Subcutaneous abdominal adipose tissue (tissue), 5 donors: ENCODE results near the gene XKR8.

ENCODE experiments used
- H3K27ac ChIP-seq: one replicate; pipeline ENCODE4 v1.7.0; 2013; ENCODE audit warnings: low read depth, mild to moderate bottlenecking, inconsistent platforms, low read length, moderate library complexity
- H3K27me3 ChIP-seq, 5 donors: one replicate each; pipeline ENCODE4 v1.7.0; 2013; ENCODE audit warnings: low read length in 5 of 5, inconsistent platforms in 1 of 5; ENCODE audit not compliant: control insufficient read depth in 5 of 5, insufficient read depth in 4 of 5
- H3K36me3 ChIP-seq, 5 donors: one replicate each; pipeline ENCODE4 v1.7.0; 2013; ENCODE audit warnings: low read length in 5 of 5; ENCODE audit not compliant: control insufficient read depth in 5 of 5, insufficient read depth in 5 of 5
- H3K4me1 ChIP-seq, 5 donors: one replicate each; pipeline ENCODE4 v1.7.0; 2013; ENCODE audit warnings: low read length in 5 of 5, mild to moderate bottlenecking in 3 of 5, moderate library complexity in 1 of 5; ENCODE audit not compliant: control insufficient read depth in 5 of 5, insufficient read depth in 5 of 5
- H3K4me3 ChIP-seq, 5 donors: one replicate each; pipeline ENCODE4 v1.7.0; 2013; ENCODE audit warnings: low read length in 5 of 5, low read depth in 1 of 5
- H3K9ac ChIP-seq, 5 donors: one replicate each; pipeline ENCODE4 v1.7.0; 2013; ENCODE audit warnings: low read length in 5 of 5, mild to moderate bottlenecking in 4 of 5, moderate library complexity in 3 of 5
- H3K9me3 ChIP-seq, 5 donors: one replicate each; pipeline ENCODE4 v1.7.0; 2013; ENCODE audit warnings: low read length in 5 of 5; ENCODE audit not compliant: control insufficient read depth in 5 of 5
- donor health status: healthy.
- donor health status: healthy.
- donor health status: healthy.
- donor health status: healthy.
- donor health status: healthy.

The XKR8 gene

DNA sequence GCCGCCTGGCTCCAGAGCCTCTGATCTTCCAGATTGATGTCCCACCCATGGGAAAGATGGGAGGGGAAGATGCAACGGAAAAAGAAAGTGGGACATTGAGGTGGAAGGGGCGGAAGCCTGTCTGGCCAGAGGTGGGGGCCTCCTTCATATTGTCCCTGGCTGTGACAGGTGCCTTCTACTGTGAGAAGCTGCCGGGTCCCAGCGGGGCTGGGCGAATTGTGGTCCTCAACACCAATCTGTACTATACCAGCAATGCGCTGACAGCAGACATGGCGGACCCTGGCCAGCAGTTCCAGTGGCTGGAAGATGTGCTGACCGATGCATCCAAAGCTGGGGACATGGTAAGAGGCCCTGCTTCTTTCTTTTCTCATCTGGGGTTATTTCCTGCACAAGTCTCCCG lies 5.6 kb upstream of the XKR8 start:
- no peak overlapping the region for H3K27ac ChIP-seq
- peaks cover 0 to 7% (median 2%) of the 10 kb centered on the region in 5 donors for H3K4me1 ChIP-seq
- H3K36me3 ChIP-seq, result no peaks in the 10 kb centered on the region
- H3K27me3 ChIP-seq, result peaks cover 0 to 4% (median 0%) of the 10 kb centered on the region in 5 donors
- H3K9me3 ChIP-seq, result no peaks in the 10 kb centered on the region
- H3K9ac ChIP-seq, result no peak overlapping the region
- no peak overlapping the region for H3K4me3 ChIP-seq

DNA sequence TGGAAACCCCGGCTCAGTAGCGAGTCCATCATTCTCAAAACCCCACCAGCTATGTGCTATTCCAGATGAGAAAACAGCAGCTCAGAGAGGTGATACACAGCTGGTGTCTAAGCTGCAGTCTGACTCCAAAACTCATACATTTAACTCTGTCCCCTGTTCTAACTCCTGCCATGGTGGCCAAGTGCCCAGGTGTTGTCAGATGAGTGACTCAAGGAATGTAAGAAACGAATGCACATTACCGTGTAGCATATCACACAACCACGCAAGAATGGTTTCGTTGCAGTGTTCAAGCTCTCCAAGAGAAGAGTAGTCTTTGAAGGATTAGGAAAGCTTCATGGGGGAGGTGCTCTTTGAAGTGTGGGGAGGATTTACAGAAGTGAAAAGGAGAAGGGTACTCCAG lies 4.7 kb upstream of the XKR8 start:
- H3K9ac ChIP-seq, result no peak overlapping the region
- H3K4me3 ChIP-seq, result no peak overlapping the region
- H3K27ac ChIP-seq, result no peak overlapping the region
- H3K36me3 ChIP-seq, result no peaks in the 10 kb centered on the region
- peaks cover 0 to 4% (median 0%) of the 10 kb centered on the region in 5 donors for H3K27me3 ChIP-seq
- peaks cover 0 to 16% (median 7%) of the 10 kb centered on the region in 5 donors for H3K4me1 ChIP-seq
- H3K9me3 ChIP-seq, result no peaks in the 10 kb centered on the region

DNA sequence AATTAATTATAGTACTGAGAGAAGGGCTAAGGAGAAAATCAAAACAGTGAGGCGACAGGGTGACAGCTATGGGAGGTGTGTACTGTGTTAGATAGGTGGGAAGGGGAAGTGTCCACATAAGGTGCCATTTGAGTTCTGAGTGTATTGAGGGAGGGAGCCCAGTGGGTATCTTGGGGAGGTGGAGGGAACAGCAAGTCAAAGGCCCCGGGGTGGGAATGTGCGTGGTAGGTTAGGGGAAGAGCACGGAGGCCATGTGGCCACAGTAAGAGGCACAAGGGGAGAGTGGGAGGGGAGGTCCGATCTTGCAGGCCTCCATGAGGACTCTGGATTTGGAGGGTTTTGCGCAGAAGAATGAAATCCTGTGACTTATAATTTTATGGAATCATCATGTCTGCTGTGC lies 3.0 kb upstream of the XKR8 start:
- no peak overlapping the region for H3K27ac ChIP-seq
- peaks cover 8 to 32% (median 23%) of the 10 kb centered on the region in 5 donors for H3K4me1 ChIP-seq
- H3K9ac ChIP-seq, result no peak overlapping the region
- H3K27me3 ChIP-seq, result peaks cover 0 to 4% (median 0%) of the 10 kb centered on the region in 5 donors
- H3K4me3 ChIP-seq, result no peak overlapping the region
- H3K9me3 ChIP-seq, result no peaks in the 10 kb centered on the region
- H3K36me3 ChIP-seq, result no peaks in the 10 kb centered on the region

DNA sequence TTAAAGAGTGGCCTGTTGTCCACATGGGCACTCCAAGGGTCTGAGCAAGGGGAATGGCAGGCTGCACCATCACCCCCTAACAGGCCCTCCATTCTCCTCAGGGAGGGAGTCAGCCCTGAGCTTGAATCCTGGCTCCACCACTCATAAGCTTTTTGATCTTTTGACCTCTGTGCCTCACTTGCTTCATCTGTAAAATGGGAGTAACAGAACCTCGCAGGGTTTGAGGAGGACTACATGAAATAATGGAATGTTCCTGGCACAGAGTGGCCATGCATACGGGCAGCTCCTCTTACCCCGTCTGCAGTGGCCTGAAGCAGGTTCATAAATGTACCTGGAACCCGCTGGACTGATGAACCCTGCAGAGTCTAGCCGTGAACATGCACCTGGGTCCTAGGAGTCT lies 2.1 kb upstream of the XKR8 start:
- Histone ChIP-seq H3K4me1 (peaks cover 8 to 32% (median 24%) of the 10 kb centered on the region in 5 donors), H3K4me3 (no peak overlapping the region), H3K9me3 (no peaks in the 10 kb centered on the region), H3K36me3 (no peaks in the 10 kb centered on the region), H3K9ac (no peak overlapping the region), H3K27ac (no peak overlapping the region), H3K27me3 (peaks cover 0 to 4% (median 0%) of the 10 kb centered on the region in 5 donors)

DNA sequence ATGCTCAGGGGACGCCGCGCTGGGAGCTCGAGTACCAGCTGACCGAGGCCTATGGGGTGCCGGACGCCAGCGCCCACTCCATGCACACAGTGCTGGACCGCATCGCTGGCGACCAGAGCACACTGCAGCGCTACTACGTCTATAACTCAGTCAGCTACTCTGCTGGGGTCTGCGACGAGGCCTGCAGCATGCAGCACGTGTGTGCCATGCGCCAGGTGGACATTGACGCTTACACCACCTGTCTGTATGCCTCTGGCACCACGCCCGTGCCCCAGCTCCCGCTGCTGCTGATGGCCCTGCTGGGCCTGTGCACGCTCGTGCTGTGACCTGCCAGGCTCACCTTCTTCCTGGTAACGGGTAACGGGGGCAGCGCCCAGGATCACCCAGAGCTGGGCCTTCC lies 1.3 kb upstream of the XKR8 start:
- no peak overlapping the region for H3K9ac ChIP-seq
- no peak overlapping the region for H3K27ac ChIP-seq
- no peak overlapping the region for H3K4me3 ChIP-seq
- peaks cover 0 to 4% (median 0%) of the 10 kb centered on the region in 5 donors for H3K27me3 ChIP-seq
- peaks cover 0 to 5% (median 4%) of the 10 kb centered on the region in 5 donors for H3K36me3 ChIP-seq
- H3K4me1 ChIP-seq, result peaks cover 8 to 32% (median 24%) of the 10 kb centered on the region in 5 donors
- H3K9me3 ChIP-seq, result no peaks in the 10 kb centered on the region

DNA sequence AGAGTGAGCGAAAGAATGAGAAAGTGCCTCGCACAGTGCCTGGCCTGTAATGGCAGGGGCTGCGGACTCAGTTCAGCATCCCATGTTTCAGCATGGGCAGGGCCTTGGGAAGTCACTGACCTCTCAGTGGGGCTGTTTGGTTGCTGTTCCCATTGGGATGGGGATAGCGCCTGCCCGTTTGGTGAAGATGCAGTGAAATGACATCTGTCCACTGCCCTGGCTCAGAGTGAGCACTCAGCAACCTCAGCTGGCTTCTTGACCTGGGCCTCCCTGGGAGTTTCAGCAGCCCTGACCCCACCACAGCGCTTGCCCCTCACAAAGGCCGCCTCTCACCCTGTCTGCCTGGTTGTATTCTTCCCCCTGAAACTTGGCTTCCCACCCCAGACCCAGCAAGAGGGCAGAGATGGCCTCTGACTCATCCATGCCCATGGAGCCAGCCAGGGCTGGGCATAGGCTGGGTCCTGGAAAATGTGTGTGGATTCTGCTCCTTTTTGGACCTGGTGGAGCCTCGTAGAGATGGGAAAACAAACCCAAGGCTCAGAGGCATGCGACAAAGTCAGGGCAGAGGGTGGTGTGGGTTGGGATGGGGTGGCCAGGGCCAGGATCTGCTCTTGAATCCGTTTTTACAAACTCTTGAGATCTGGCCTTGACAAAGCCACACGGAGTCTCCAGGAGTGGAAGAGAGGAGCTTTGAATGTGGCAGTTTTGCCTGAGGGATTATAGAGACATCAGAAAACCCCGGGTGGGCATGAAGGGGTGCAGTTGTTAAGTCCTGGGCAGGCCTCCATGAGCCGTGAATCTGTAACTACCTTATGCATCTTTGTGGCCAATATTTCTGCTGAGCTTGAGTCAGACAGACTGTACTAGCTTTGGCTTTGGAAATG lies 1.2 kb downstream of the XKR8 start:
- Histone ChIP-seq H3K9ac (peak overlapping the region in 4 of 5 donors; percentile 79 to 94 (median 84)), H3K36me3 (peaks cover 0 to 30% (median 20%) of the 10 kb centered on the region in 5 donors), H3K27ac (peak overlapping the region; percentile 83), H3K4me1 (peaks cover 8 to 32% (median 24%) of the 10 kb centered on the region in 5 donors), H3K27me3 (no peaks in the 10 kb centered on the region), H3K4me3 (peak overlapping the region; percentile 66 to 91 (median 81)), H3K9me3 (no peaks in the 10 kb centered on the region)

DNA sequence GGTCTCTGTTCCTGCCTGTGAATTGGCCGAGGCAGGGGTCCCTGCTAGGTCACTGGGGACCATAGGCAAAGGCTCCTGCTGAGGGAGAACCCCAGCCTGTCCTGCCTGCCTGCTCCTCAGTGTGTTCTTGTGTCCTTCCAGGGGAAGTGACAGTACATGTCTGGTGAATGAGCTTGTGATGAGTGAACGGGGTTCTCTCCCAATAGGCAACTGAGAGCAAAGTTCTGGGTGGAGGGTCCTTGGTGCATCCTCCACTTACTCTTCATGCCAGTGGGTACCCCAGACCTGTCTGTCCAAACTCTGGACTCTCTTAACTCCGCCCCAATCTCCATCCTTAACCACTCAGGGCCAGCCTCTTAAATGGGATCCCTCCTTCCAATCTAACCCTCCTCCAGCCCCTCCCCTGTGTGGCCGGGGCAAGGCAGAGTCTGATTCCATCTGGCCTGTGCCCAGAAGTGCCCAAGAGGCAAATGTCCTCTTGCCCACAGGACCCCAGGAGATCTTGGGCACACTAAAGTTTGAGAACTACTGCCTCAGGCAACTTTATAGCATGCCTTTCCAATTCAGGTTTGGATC lies 2.0 kb downstream of the XKR8 start:
- H3K9ac ChIP-seq, result peak overlapping the region in 2 of 5 donors; percentile 30 to 88
- peak overlapping the region in 1 of 5 donors; percentile 4 for H3K4me3 ChIP-seq
- no peaks in the 10 kb centered on the region for H3K27me3 ChIP-seq
- H3K27ac ChIP-seq, result peak overlapping the region; percentile 83
- peaks cover 0 to 37% (median 27%) of the 10 kb centered on the region in 5 donors for H3K36me3 ChIP-seq
- H3K9me3 ChIP-seq, result no peaks in the 10 kb centered on the region
- peaks cover 8 to 32% (median 24%) of the 10 kb centered on the region in 5 donors for H3K4me1 ChIP-seq

DNA sequence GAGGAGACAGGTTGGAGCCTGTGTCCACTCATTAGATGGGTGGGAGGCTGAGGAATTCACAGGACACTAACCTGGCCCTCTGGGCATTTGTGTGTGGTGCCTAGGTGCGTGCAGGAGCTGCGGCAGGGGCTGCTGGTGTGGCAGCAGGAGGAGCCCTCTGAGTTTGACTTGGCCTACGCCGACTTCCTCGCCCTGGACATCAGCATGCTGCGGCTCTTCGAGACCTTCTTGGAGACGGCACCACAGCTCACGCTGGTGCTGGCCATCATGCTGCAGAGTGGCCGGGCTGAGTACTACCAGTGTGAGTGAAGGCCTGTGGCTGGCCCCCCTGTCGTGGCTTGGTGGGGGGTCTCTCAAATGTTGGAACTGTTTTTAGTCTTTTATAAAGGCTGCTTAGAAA lies 3.6 kb downstream of the XKR8 start:
- peaks cover 8 to 32% (median 24%) of the 10 kb centered on the region in 5 donors for H3K4me1 ChIP-seq
- H3K27me3 ChIP-seq, result no peaks in the 10 kb centered on the region
- no peaks in the 10 kb centered on the region for H3K9me3 ChIP-seq
- no peak overlapping the region for H3K4me3 ChIP-seq
- no peak overlapping the region for H3K9ac ChIP-seq
- peaks cover 2 to 54% (median 43%) of the 10 kb centered on the region in 5 donors for H3K36me3 ChIP-seq
- no peak overlapping the region for H3K27ac ChIP-seq

DNA sequence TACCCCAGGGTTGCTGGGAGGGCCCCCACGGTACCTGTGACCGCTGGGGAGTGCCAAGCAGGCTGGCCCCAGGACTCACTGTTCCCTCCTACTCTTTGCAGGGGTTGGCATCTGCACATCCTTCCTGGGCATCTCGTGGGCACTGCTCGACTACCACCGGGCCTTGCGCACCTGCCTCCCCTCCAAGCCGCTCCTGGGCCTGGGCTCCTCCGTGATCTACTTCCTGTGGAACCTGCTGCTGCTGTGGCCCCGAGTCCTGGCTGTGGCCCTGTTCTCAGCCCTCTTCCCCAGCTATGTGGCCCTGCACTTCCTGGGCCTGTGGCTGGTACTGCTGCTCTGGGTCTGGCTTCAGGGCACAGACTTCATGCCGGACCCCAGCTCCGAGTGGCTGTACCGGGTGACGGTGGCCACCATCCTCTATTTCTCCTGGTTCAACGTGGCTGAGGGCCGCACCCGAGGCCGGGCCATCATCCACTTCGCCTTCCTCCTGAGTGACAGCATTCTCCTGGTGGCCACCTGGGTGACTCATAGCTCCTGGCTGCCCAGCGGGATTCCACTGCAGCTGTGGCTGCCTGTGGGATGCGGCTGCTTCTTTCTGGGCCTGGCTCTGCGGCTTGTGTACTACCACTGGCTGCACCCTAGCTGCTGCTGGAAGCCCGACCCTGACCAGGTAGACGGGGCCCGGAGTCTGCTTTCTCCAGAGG lies 6.8 kb downstream of the XKR8 start:
- peaks cover 2 to 61% (median 47%) of the 10 kb centered on the region in 5 donors for H3K36me3 ChIP-seq
- no peak overlapping the region for H3K9ac ChIP-seq
- H3K4me3 ChIP-seq, result no peak overlapping the region

More for the DNA sequence above, 6.8 kb downstream of the XKR8 start:
- H3K27me3 ChIP-seq, result no peaks in the 10 kb centered on the region
- H3K4me1 ChIP-seq, result peaks cover 4 to 14% (median 13%) of the 10 kb centered on the region in 5 donors
- H3K27ac ChIP-seq, result no peak overlapping the region
- H3K9me3 ChIP-seq, result no peaks in the 10 kb centered on the region
